Common myeloid progenitor, CD34-positive (primary cell): ENCODE results near the gene SLC8A1.

Source experiments
- CTCF ChIA-PET: fragments of 350-600 bp; sonication (Branson Sonifier 250); formaldehyde crosslinking; loops from one replicate; lab custom pipeline; 2021; ENCODE audit warnings: antibody characterized with exemption; lab: Charles Lee
- POLR2A ChIA-PET: fragments of 350-600 bp; sonication (Branson Sonifier 250); formaldehyde crosslinking; loops from one replicate; lab custom pipeline; 2021; ENCODE audit warnings: antibody characterized with exemption; lab: Charles Lee
- DNase-seq, 3 donors: peaks; one replicate each; pipeline versions ENCODE4 v3.0.0 to v3.0.0-alpha.2; 2013
- H3K27ac ChIP-seq, 2 experiments: 1 replicate in 1 of 2; 2 replicates in 1 of 2; pipeline ENCODE4 v1.7.0; 2013; ENCODE audit warnings: inconsistent platforms in 2 of 2, low read length in 2 of 2, mild to moderate bottlenecking in 2 of 2, low read depth in 1 of 2, moderate library complexity in 1 of 2; ENCODE audit not compliant: severe bottlenecking in 2 of 2, insufficient read depth in 1 of 2, poor library complexity in 1 of 2
- H3K27me3 ChIP-seq, 5 experiments: replicated peaks in 2 of 5; 1 replicate in 3 of 5; 2 replicates in 2 of 5; pipeline versions ENCODE4 v1.6.1 to v1.7.0; 2013; ENCODE audit warnings: low read length in 4 of 5, mild to moderate bottlenecking in 2 of 5, moderate library complexity in 2 of 5, inconsistent platforms in 1 of 5; ENCODE audit not compliant: insufficient read depth in 5 of 5, control insufficient read depth in 4 of 5
- H3K36me3 ChIP-seq, 4 experiments: 1 replicate in 2 of 4; 2 replicates in 2 of 4; pipeline versions ENCODE4 v1.6.1 to v1.7.0; 2013; ENCODE audit warnings: low read length in 3 of 4, control low read depth in 1 of 4, mild to moderate bottlenecking in 1 of 4; ENCODE audit not compliant: control insufficient read depth in 4 of 4, insufficient read depth in 4 of 4
- H3K4me1 ChIP-seq, 4 experiments: 1 replicate in 3 of 4; 2 replicates in 1 of 4; pipeline versions ENCODE4 v1.6.1 to v1.7.1; 2013; ENCODE audit warnings: low read length in 3 of 4, mild to moderate bottlenecking in 3 of 4, control low read depth in 1 of 4, inconsistent platforms in 1 of 4, moderate library complexity in 1 of 4; ENCODE audit not compliant: control insufficient read depth in 4 of 4, insufficient read depth in 4 of 4; ENCODE audit errors: control extremely low read depth in 1 of 4
- H3K4me3 ChIP-seq, 7 experiments: 1 replicate in 4 of 7; 2 replicates in 3 of 7; pipeline versions ENCODE4 v1.5.1 to v1.7.0; 2013; ENCODE audit warnings: mild to moderate bottlenecking in 7 of 7, low read length in 6 of 7, moderate library complexity in 6 of 7, inconsistent platforms in 2 of 7, low read depth in 2 of 7, control low read depth in 1 of 7; ENCODE audit not compliant: insufficient read depth in 4 of 7, control insufficient read depth in 1 of 7; ENCODE audit errors: extremely low read depth in 1 of 7
- H3K9me3 ChIP-seq, 5 experiments: 1 replicate in 4 of 5; 2 replicates in 1 of 5; pipeline versions ENCODE4 v1.6.1 to v1.7.1; 2013; ENCODE audit warnings: low read length in 4 of 5, mild to moderate bottlenecking in 2 of 5, inconsistent platforms in 1 of 5, low read depth in 1 of 5, moderate library complexity in 1 of 5; ENCODE audit not compliant: control insufficient read depth in 4 of 5, insufficient read depth in 2 of 5; ENCODE audit errors: control extremely low read depth in 1 of 5
- WGBS: methylation state at CpG from one replicate; pipeline ENCODE4 v1.1.5; 2013; ENCODE audit not compliant: insufficient coverage; 5-methylcytosine and 5-hydroxymethylcytosine counted together

SLC8A1 gene

DNA sequence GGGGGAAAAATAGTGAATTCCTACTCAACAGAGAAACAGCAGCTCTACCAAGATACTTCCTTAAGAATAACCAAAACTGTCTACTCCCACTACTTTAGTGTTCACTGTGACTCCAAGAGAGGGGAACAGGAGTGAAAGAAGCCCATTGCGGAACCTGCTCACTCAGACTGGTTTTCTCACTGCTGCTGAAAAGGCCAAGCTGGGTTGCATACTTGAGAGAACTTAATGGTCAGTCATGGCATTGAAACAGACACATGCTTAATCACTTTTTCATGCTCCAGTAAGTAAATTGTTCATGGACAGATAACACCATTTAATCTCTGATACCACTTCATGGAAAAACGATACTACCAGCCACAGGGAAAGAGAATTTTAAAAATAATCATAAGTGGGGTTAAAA, 35.7 kb upstream of the SLC8A1 start:
- no peak overlapping the region for H3K4me3 ChIP-seq
- no peak for DNase-seq

DNA sequence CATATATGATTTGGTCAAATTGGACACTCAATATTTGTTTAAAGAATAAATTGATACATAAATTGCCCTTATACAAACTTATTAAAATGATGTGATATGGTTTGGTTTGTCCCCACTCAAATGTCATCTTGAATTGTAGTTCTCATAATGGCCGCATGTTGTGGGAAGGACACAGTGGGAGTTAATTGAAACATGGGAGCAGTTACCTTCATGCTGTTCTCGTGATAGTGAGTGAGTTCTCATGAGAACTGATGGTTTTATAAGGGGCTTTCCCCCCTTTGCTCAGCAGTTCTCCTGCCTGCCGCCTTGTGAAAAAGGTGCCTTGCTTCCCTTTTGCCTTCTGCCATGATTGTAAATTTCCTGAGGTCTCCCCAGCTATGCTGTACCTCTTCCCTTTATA, 34.0 kb upstream of the SLC8A1 start:
- WGBS: 71% methylated on average over 1 of the region's 3 CpGs
- peaks cover 5 to 17% (median 12%) of the 10 kb centered on the region in 4 experiments for H3K4me1 ChIP-seq
- POLR2A ChIA-PET: no interaction called here
- H3K27ac ChIP-seq: no peak overlapping the region
- no peaks in the 10 kb centered on the region for H3K36me3 ChIP-seq
- H3K9me3 ChIP-seq: peaks cover 0 to 4% (median 0%) of the 10 kb centered on the region in 5 experiments
- CTCF ChIA-PET: no interaction called here
- H3K4me3 ChIP-seq: no peak overlapping the region
- H3K27me3 ChIP-seq: no peaks in the 10 kb centered on the region
- no peak for DNase-seq

More for the DNA sequence above, 35.7 kb upstream of the SLC8A1 start:
- ChIA-PET POLR2A (no interaction called here), CTCF (interaction anchor here (1.0 to 2.0 kb wide), 6 partner anchors 14 to 686 kb away, joined by 3 to 7 read pairs (median 4); no protein-coding TSS in a partner anchor)
- Histone ChIP-seq H3K9me3 (peaks cover 0 to 4% (median 0%) of the 10 kb centered on the region in 5 experiments), H3K27me3 (no peaks in the 10 kb centered on the region), H3K4me1 (peaks cover 5 to 17% (median 12%) of the 10 kb centered on the region in 4 experiments), H3K27ac (no peak overlapping the region), H3K36me3 (no peaks in the 10 kb centered on the region)
- WGBS: 75% methylated on average over 1 of the region's 2 CpGs

DNA sequence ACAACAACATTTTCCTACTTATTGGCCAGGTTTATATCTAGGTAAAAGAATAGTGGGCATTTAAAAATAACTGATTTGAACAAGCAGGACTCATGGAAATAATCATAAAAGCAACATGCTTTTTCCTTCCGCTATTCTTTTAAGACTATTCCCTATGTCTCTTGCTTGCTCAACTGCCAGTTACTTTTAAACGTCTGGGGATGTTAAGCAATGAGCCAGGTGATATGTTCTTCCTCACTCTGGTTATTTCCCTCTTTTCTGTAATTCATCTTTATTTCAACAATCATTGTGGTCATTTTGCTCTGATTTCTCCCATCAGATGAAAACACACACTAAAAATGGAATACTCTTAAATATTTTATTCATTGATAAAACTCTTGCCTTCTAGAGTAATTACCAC, 33.4 kb upstream of the SLC8A1 start:
- 86% methylated on average over 1 of the region's 2 CpGs for WGBS
- Histone ChIP-seq H3K27ac (no peak overlapping the region), H3K36me3 (no peaks in the 10 kb centered on the region), H3K9me3 (peaks cover 0 to 4% (median 0%) of the 10 kb centered on the region in 5 experiments), H3K4me3 (no peak overlapping the region), H3K4me1 (peaks cover 5 to 17% (median 12%) of the 10 kb centered on the region in 4 experiments), H3K27me3 (no peaks in the 10 kb centered on the region)
- POLR2A ChIA-PET: no interaction called here
- DNase-seq: no peak
- CTCF ChIA-PET: no interaction called here

DNA sequence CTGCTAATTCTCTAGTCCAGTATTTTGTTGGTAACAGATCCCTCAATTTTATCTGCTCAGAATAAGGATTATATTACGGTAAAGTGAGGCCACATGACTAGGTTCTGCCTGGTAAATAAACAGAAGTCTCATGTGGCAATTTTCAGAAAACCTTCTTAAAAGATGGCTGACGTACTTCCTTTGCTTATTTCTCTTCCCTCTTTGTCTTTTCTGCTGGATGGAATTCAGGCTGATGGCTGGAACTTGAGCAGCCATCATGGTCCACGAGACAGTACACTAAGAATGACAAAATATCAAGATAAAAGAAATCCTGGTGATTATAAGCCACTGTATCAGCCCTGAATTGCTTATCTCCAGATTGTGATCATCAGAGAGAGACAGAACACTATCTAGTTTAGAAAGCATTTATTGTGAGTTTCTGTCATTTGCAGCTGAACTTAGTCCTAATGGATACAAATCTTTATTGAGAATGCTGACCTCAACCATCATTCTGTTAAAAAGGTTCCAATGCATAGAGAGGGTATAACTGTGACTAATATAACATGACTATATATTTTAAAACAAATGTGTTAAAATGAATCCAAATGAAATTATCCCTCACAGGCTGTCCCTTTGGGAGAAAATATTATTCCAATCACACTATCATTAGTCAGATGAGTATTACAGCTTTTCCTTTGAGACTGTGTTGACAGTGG, 31.8 kb upstream of the SLC8A1 start:
- H3K4me1 ChIP-seq: peaks cover 4 to 7% (median 6%) of the 10 kb centered on the region in 4 experiments

DNA sequence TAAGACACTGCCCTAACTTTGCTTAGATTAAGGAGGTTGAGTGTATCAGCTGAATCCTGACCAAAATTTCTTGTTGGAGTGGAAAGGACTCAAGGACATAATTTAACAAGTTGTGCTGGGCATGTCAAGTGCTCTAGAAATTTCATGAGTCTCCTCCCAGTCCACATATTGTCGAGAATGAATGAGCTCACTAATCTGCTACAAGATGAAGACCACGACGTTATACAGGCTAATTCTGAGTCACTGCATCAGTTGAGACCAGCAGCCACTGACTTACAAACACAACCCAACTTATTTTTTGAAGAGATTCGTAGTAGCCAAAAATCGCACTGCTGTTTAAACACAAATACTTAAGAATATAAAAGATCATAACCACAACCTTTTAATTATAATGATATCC, 28.7 kb upstream of the SLC8A1 start:
- Histone ChIP-seq H3K27me3 (no peaks in the 10 kb centered on the region), H3K27ac (no peak overlapping the region), H3K36me3 (no peaks in the 10 kb centered on the region), H3K4me3 (no peak overlapping the region), H3K4me1 (no peaks in the 10 kb centered on the region), H3K9me3 (peaks cover 0 to 4% (median 0%) of the 10 kb centered on the region in 5 experiments)
- WGBS: 100% methylated on average over 3 of the region's 5 CpGs
- ChIA-PET CTCF (no interaction called here), POLR2A (no interaction called here)
- DNase-seq: no peak

More for the DNA sequence above, 31.8 kb upstream of the SLC8A1 start:
- Histone ChIP-seq H3K27me3 (no peaks in the 10 kb centered on the region), H3K27ac (no peak overlapping the region), H3K4me3 (no peak overlapping the region), H3K9me3 (peaks cover 0 to 4% (median 0%) of the 10 kb centered on the region in 5 experiments), H3K36me3 (no peaks in the 10 kb centered on the region)
- WGBS: 100% methylated on average over 2 of the region's 3 CpGs
- DNase-seq: no peak
- ChIA-PET POLR2A (no interaction called here), CTCF (no interaction called here)

DNA sequence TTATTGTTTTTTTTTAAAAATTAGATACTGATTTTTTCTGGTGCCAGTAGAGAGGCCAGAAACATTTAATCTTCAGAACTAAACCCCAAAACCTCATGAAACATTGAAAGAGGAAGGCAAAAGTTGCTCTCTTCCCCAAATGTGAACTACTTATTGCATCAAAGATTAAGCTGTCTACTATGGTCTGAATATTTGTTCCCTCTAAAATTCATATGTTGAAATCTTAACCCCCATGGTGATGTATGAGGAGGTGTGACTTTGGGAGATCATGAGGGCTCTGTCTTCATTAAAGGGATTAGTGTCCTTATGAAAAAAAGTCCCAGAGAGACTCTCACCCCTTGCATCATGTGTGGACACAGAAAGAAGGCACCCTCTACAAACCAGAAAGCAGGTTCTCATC, 28.2 kb upstream of the SLC8A1 start:
- no peak overlapping the region for H3K4me3 ChIP-seq
- ChIA-PET CTCF (no interaction called here), POLR2A (no interaction called here)
- no peaks in the 10 kb centered on the region for H3K27me3 ChIP-seq
- H3K36me3 ChIP-seq: no peaks in the 10 kb centered on the region
- no peak for DNase-seq
- peaks cover 0 to 4% (median 0%) of the 10 kb centered on the region in 5 experiments for H3K9me3 ChIP-seq
- no peaks in the 10 kb centered on the region for H3K4me1 ChIP-seq
- no peak overlapping the region for H3K27ac ChIP-seq

DNA sequence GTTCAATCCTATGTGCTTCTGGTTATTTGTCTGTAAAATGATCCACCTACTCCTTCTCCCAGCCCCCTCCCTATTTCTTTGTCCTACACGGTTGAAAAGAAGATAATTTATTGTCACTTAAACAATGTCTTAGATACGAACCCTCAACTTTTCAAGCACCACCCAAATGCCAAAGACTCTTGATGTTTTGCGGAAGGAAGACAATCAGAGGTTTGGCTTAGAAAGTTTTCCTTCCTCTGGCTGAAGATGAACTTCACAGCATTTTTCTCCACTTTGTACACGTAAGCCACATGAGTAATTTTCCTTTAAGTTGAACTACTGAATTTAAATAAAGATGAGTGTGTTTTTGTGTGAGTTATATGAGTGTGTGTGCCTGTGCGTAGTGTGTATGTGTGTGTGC, 25.5 kb upstream of the SLC8A1 start:
- no peak for DNase-seq
- Histone ChIP-seq H3K36me3 (no peaks in the 10 kb centered on the region), H3K27ac (no peak overlapping the region), H3K4me3 (no peak overlapping the region), H3K9me3 (no peaks in the 10 kb centered on the region), H3K4me1 (peaks cover 0 to 10% (median 0%) of the 10 kb centered on the region in 4 experiments), H3K27me3 (no peaks in the 10 kb centered on the region)
- WGBS: 94% methylated on average over 3 of the region's 5 CpGs
- CTCF ChIA-PET: no interaction called here
- POLR2A ChIA-PET: no interaction called here
